GM18511 (cell line): Measurements from ENCODE around the gene MRPS2.
"Not testable (repeated sequence)": the region's sequence is repeated elsewhere in the genome, so short reads cannot be mapped to it uniquely, and the experiment has no call there.

Experiments used
- ATAC-seq: cut with Tn5 transposase; IDR thresholded peaks from one replicate; pipeline ENCODE4 v1.9.1; 2021; ENCODE audit warnings: mild to moderate bottlenecking, moderate library complexity; ENCODE audit not compliant: unreplicated experiment

MRPS2 gene

GRCh38 chr9:135530146-135530545 is 29.7 kb downstream of the MRPS2 start:
- ATAC-seq = no peak

- no peak for ATAC-seq
Measured at GRCh38 chr9:135531096-135531495, 30.6 kb downstream of the MRPS2 start.

GRCh38 chr9:135533113-135533512 is 32.6 kb downstream of the MRPS2 start:
- no peak for ATAC-seq

- ATAC-seq = no peak
Measured at GRCh38 chr9:135533674-135534073, 33.2 kb downstream of the MRPS2 start.

GRCh38 chr9:135534192-135534711 is 33.8 kb downstream of the MRPS2 start:
- not testable (repeated sequence) for ATAC-seq

GRCh38 chr9:135534826-135535225 is 34.3 kb downstream of the MRPS2 start:
- ATAC-seq = not testable (repeated sequence)

GRCh38 chr9:135535631-135536030 is 35.1 kb downstream of the MRPS2 start:
- not testable (repeated sequence) for ATAC-seq

- ATAC-seq = no peak
Measured at GRCh38 chr9:135536216-135536615, 35.7 kb downstream of the MRPS2 start.

GRCh38 chr9:135543262-135543894 is 42.9 kb downstream of the MRPS2 start:
- ATAC-seq = not testable (repeated sequence)

GRCh38 chr9:135544981-135545635 is 44.6 kb downstream of the MRPS2 start:
- ATAC-seq = no peak

- not testable (repeated sequence) for ATAC-seq
Measured at GRCh38 chr9:135545646-135546176, 45.2 kb downstream of the MRPS2 start, which contains the start of gene OBP2A. TSS of gene OBP2A (plus strand) at chr9:135546126. CDS start at chr9:135546181, 55 bp downstream.

GRCh38 chr9:135546792-135547617 is 46.5 kb downstream of the MRPS2 start:
- ATAC-seq = not testable (repeated sequence)

GRCh38 chr9:135547756-135548736 is 47.6 kb downstream of the MRPS2 start:
- no peak for ATAC-seq

GRCh38 chr9:135549478-135550343 is 49.2 kb downstream of the MRPS2 start:
- ATAC-seq = not testable (repeated sequence)

- ATAC-seq = no peak
Measured at GRCh38 chr9:135550344-135550918, 49.9 kb downstream of the MRPS2 start.

GRCh38 chr9:135551031-135551430 is 50.5 kb downstream of the MRPS2 start:
- no peak for ATAC-seq

- ATAC-seq = no peak
Measured at GRCh38 chr9:135551456-135551855, 51.0 kb downstream of the MRPS2 start.

GRCh38 chr9:135552021-135552697 is 51.7 kb downstream of the MRPS2 start:
- ATAC-seq = no peak
